Measurements from ENCODE around the gene ZIC2. TPM values are rescaled to one million over a fixed set of nuclear protein-coding genes. Genes with fewer than 3 reads are reported as not detected.

Gene ZIC2
- total and polyA plus RNA-seq, 2 of the 4 experiments (the other 2 are of a cell fraction) = not detected

- WGBS, 2 experiments (ENCODE audit: extremely low coverage in 2 of 2, insufficient read length in 1 of 2) = 0% methylated on average over 1 of the region's 7 CpGs; no CpG with 5 or more reads in 1 of the 2 experiments
- Histone ChIP-seq H2AK9ac (replicated peaks; ENCODE audit: low read depth, low read length, poor library complexity) (no peak overlapping the region), H3K79me1 (ENCODE audit: low read depth in 1 of 2, low read length in 2 of 2) (no peaks in the 10 kb centered on the region), H3K4ac (ENCODE audit: low read depth, low read length) (no peak overlapping the region), H3K27ac (ENCODE audit: insufficient read depth, low read length) (no peak overlapping the region), H2BK20ac (ENCODE audit: low read depth, low read length) (no peak overlapping the region), H4K91ac (ENCODE audit: insufficient read depth, low read depth, low read length) (no peak overlapping the region), H4K20me1 (ENCODE audit: insufficient read depth, low read length) (no peaks in the 10 kb centered on the region), H2BK5ac (ENCODE audit: low read depth, low read length, poor library complexity, severe bottlenecking) (no peak overlapping the region), H4K8ac (ENCODE audit: low read depth in 2 of 2, low read length in 2 of 2) (no peak overlapping the region), H3K9ac (ENCODE audit: low read depth, low read length) (no peak overlapping the region), H2AFZ (replicated peaks; ENCODE audit: low read length, poor library complexity) (no peak overlapping the region), H4K5ac (ENCODE audit: low read depth, low read length) (no peak overlapping the region), H3K23ac (ENCODE audit: low read depth, low read length) (no peak overlapping the region), H2BK15ac (ENCODE audit: low read depth, low read length) (no peak overlapping the region), H3K14ac (replicated peaks; ENCODE audit: low read depth, low read length) (no peak overlapping the region), H3K18ac (ENCODE audit: low read depth, low read length) (no peak overlapping the region), H3K4me3 (ENCODE audit: insufficient read depth, low read depth, low read length) (no peak overlapping the region), H3K27me3 (ENCODE audit: control insufficient read depth, insufficient read depth, low read length) (peaks cover 11% of the 10 kb centered on the region; the same call in 1 of the 2 replicates), H3K9me1 (ENCODE audit: insufficient read depth, low read length) (no peaks in the 10 kb centered on the region), H3K4me2 (ENCODE audit: low read depth, low read length) (no peak overlapping the region), H3K36me3 (ENCODE audit: control insufficient read depth, insufficient read depth, low read length) (no peaks in the 10 kb centered on the region), H3K4me1 (ENCODE audit: control insufficient read depth, insufficient read depth, low read length) (no peaks in the 10 kb centered on the region), H3K9me3 (ENCODE audit: control insufficient read depth, insufficient read depth, low read length) (no peaks in the 10 kb centered on the region), H2AK5ac (ENCODE audit: low read depth, low read length) (no peak overlapping the region), H2BK120ac (ENCODE audit: low read depth, low read length) (no peak overlapping the region), H3K56ac (ENCODE audit: extremely low read depth, insufficient read depth, low read length) (no peak overlapping the region)
- dilution Hi-C loops (cut with HindIII; ENCODE audit: low sequenced_read_pairs, unreplicated experiment) (no loop called here), intact Hi-C loops (cut with micrococcal nuclease) (no loop called here), in situ Hi-C loops (cut with MboI; ENCODE audit: low sequenced_read_pairs) (no loop called here)
- TF ChIP-seq MXI1 (IDR thresholded peaks at IDR 0.05; ENCODE audit: borderline replicate concordance, low read depth, low read length) = no peak
- TF ChIP-seq MAFK (IDR thresholded peaks at IDR 0.05; ENCODE audit: low read depth, low read length) = no peak
- TF ChIP-seq USF2 (IDR thresholded peaks at IDR 0.05; ENCODE audit: low read depth, low read length) = no peak
- TF ChIP-seq CEBPB (IDR thresholded peaks at IDR 0.05; ENCODE audit: low read depth, low read length) = no peak
- no peak for TF ChIP-seq RCOR1 (IDR thresholded peaks at IDR 0.05; ENCODE audit: insufficient replicate concordance, low read length)
- no peak for TF ChIP-seq RFX5 (IDR thresholded peaks at IDR 0.05; ENCODE audit: low read depth, low read length)
- TF ChIP-seq, protein P1, sequence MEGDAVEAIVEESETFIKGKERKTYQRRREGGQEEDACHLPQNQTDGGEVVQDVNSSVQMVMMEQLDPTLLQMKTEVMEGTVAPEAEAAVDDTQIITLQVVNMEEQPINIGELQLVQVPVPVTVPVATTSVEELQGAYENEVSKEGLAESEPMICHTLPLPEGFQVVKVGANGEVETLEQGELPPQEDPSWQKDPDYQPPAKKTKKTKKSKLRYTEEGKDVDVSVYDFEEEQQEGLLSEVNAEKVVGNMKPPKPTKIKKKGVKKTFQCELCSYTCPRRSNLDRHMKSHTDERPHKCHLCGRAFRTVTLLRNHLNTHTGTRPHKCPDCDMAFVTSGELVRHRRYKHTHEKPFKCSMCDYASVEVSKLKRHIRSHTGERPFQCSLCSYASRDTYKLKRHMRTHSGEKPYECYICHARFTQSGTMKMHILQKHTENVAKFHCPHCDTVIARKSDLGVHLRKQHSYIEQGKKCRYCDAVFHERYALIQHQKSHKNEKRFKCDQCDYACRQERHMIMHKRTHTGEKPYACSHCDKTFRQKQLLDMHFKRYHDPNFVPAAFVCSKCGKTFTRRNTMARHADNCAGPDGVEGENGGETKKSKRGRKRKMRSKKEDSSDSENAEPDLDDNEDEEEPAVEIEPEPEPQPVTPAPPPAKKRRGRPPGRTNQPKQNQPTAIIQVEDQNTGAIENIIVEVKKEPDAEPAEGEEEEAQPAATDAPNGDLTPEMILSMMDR (conservative IDR thresholded peaks at IDR 0.05; ENCODE audit: low read depth, low read length) = no peak
- no peak for TF ChIP-seq NFE2L2 (IDR thresholded peaks at IDR 0.05; ENCODE audit: low read depth, low read length)
- ATAC-seq (ENCODE audit: low read depth) (no peak), DNase-seq (no peak)
- ChIA-PET CTCF (interaction anchor here (0.6 kb wide), 1 partner anchor 277 kb away, joined by 5 read pairs; no protein-coding TSS in a partner anchor), POLR2A (ENCODE audit: unreplicated experiment) (no interaction called here)
- no TSS peak for BruUV-seq (replicated peaks)
These were observed 42.9 kb upstream of the ZIC2 start for GRCh38 chr13:99938635-99939034.

Data from IMR-90 (cell line).